ENCODE results near the gene LIN7A. TPM values are rescaled to one million over a fixed set of nuclear protein-coding genes. Genes with fewer than 3 reads are reported as not detected.

LIN7A gene
- total RNA-seq, 1 experiment from 2014 or later = not detected

DNA sequence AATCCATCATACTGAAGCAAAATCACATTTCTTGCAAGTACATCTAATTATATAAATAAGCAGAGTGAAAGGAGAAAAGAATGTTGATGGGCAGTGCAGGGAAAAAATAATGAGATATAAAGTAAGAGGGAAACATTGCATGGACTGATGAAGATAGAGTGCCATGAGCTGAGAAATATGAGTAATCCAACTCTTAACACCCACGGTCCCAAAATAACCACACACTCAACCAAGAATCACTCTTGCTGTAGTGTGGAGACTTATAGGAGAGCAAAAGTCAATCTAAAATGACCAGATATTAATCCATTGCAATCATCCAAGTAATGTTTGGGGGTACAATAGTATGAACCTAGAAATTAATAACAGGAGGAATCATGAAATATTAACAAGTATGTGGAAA, 180.9 kb downstream of the LIN7A start:
- no peaks in the 10 kb centered on the region for H3K36me3 ChIP-seq (ENCODE audit: control insufficient read depth, insufficient read depth, low read length)
- no peak overlapping the region for H3K4me3 ChIP-seq (ENCODE audit: low read depth in 2 of 2, low read length in 2 of 2)
- intact Hi-C loops (cut with micrococcal nuclease; ENCODE audit: unreplicated experiment) = no loop called here
- ChIA-PET CTCF (no interaction called here), POLR2A (no interaction called here)
- no peak overlapping the region for H3K27ac ChIP-seq (ENCODE audit: low read length)
- ATAC-seq (no peak), DNase-seq (ENCODE audit: low read depth, low spot score) (no peak)
- in situ Hi-C loops (cut with HindIII; ENCODE audit: low pct_unique_long_range_greater_than_20kb, low sequenced_read_pairs) = no loop called here
- TF ChIP-seq, protein P1, sequence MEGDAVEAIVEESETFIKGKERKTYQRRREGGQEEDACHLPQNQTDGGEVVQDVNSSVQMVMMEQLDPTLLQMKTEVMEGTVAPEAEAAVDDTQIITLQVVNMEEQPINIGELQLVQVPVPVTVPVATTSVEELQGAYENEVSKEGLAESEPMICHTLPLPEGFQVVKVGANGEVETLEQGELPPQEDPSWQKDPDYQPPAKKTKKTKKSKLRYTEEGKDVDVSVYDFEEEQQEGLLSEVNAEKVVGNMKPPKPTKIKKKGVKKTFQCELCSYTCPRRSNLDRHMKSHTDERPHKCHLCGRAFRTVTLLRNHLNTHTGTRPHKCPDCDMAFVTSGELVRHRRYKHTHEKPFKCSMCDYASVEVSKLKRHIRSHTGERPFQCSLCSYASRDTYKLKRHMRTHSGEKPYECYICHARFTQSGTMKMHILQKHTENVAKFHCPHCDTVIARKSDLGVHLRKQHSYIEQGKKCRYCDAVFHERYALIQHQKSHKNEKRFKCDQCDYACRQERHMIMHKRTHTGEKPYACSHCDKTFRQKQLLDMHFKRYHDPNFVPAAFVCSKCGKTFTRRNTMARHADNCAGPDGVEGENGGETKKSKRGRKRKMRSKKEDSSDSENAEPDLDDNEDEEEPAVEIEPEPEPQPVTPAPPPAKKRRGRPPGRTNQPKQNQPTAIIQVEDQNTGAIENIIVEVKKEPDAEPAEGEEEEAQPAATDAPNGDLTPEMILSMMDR (IDR thresholded peaks at IDR 0.05) = no peak
- no peak for TF ChIP-seq SIN3A (IDR thresholded peaks at IDR 0.05; ENCODE audit: borderline replicate concordance, insufficient read depth, low read depth, low read length)
- TF ChIP-seq POLR2AphosphoS5 (IDR thresholded peaks at IDR 0.05; ENCODE audit: low read depth, low read length) = no peak
- TF ChIP-seq TCF7L2 (IDR thresholded peaks at IDR 0.05; ENCODE audit: low read depth, low read length) = no peak
- TF ChIP-seq, protein P2, sequence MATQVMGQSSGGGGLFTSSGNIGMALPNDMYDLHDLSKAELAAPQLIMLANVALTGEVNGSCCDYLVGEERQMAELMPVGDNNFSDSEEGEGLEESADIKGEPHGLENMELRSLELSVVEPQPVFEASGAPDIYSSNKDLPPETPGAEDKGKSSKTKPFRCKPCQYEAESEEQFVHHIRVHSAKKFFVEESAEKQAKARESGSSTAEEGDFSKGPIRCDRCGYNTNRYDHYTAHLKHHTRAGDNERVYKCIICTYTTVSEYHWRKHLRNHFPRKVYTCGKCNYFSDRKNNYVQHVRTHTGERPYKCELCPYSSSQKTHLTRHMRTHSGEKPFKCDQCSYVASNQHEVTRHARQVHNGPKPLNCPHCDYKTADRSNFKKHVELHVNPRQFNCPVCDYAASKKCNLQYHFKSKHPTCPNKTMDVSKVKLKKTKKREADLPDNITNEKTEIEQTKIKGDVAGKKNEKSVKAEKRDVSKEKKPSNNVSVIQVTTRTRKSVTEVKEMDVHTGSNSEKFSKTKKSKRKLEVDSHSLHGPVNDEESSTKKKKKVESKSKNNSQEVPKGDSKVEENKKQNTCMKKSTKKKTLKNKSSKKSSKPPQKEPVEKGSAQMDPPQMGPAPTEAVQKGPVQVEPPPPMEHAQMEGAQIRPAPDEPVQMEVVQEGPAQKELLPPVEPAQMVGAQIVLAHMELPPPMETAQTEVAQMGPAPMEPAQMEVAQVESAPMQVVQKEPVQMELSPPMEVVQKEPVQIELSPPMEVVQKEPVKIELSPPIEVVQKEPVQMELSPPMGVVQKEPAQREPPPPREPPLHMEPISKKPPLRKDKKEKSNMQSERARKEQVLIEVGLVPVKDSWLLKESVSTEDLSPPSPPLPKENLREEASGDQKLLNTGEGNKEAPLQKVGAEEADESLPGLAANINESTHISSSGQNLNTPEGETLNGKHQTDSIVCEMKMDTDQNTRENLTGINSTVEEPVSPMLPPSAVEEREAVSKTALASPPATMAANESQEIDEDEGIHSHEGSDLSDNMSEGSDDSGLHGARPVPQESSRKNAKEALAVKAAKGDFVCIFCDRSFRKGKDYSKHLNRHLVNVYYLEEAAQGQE (IDR thresholded peaks at IDR 0.05; ENCODE audit: insufficient read depth in 1 of 2, low read depth in 2 of 2, low read length in 1 of 2) = no peak
- H3K9me3 ChIP-seq (ENCODE audit: control insufficient read depth, insufficient read depth, low read depth, low read length) = no peaks in the 10 kb centered on the region
- no TSS peak for BruUV-seq (replicated peaks)
- H3K4me1 ChIP-seq (ENCODE audit: control insufficient read depth, insufficient read depth, low read length) = no peaks in the 10 kb centered on the region
- no peaks in the 10 kb centered on the region for H3K27me3 ChIP-seq (ENCODE audit: control insufficient read depth, insufficient read depth, low read length)

DNA sequence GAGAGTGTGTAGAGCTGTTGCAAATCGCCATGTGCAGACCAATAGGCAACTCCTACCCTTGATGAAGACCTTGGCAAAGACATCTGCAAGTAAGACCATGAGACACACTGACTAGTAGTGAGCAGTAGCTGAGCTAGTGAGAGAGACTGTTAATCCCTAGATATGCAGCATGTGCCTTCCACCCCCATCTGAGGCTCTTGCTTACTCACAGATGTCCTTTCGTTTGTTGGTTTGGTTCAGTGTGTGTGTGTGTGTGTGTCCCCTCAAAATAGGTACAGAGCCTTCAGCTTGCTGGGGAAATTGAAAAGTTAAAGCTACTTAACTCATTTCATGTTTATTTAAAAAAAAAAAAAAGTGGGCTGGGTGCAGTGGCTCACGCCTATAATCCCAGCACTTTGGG, 183.5 kb downstream of the LIN7A start:
- Histone ChIP-seq H3K4me3 (ENCODE audit: low read depth in 2 of 2, low read length in 2 of 2) (no peak overlapping the region), H3K27ac (ENCODE audit: low read length) (no peak overlapping the region), H3K27me3 (ENCODE audit: control insufficient read depth, insufficient read depth, low read length) (no peaks in the 10 kb centered on the region), H3K9me3 (ENCODE audit: control insufficient read depth, insufficient read depth, low read depth, low read length) (no peaks in the 10 kb centered on the region), H3K4me1 (ENCODE audit: control insufficient read depth, insufficient read depth, low read length) (no peaks in the 10 kb centered on the region), H3K36me3 (ENCODE audit: control insufficient read depth, insufficient read depth, low read length) (no peaks in the 10 kb centered on the region)
- ChIA-PET CTCF (no interaction called here), POLR2A (no interaction called here)
- ATAC-seq (no peak), DNase-seq (ENCODE audit: low read depth, low spot score) (no peak)
- intact Hi-C loops (cut with micrococcal nuclease; ENCODE audit: unreplicated experiment) = no loop called here
- BruUV-seq (replicated peaks) = no TSS peak
- TF ChIP-seq POLR2AphosphoS5 (IDR thresholded peaks at IDR 0.05; ENCODE audit: low read depth, low read length) (no peak), SIN3A (IDR thresholded peaks at IDR 0.05; ENCODE audit: borderline replicate concordance, insufficient read depth, low read depth, low read length) (no peak)
- in situ Hi-C loops (cut with HindIII; ENCODE audit: low pct_unique_long_range_greater_than_20kb, low sequenced_read_pairs) = no loop called here

DNA sequence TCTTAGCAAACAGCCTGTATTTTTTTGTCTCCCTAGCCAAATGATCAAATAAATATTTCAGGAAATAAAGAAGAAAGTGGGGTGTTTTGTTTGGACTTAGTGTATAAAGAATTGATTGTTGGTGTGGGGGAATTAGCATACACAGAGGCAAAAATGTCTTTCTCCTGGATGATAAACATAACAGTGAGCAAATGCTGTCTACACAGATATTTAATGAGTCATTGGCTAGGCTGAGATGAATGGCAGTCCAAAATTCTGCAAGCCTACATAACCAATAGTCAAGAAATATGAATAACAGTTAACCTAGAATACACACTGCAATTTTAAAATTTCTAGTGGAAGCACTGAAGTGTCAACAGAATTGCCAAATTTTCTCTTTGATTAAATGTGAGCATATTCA, 185.3 kb downstream of the LIN7A start:
- ChIA-PET CTCF (no interaction called here), POLR2A (no interaction called here)
- Histone ChIP-seq H3K36me3 (ENCODE audit: control insufficient read depth, insufficient read depth, low read length) (no peaks in the 10 kb centered on the region), H3K27me3 (ENCODE audit: control insufficient read depth, insufficient read depth, low read length) (no peaks in the 10 kb centered on the region), H3K9me3 (ENCODE audit: control insufficient read depth, insufficient read depth, low read depth, low read length) (no peaks in the 10 kb centered on the region), H3K4me1 (ENCODE audit: control insufficient read depth, insufficient read depth, low read length) (no peaks in the 10 kb centered on the region), H3K27ac (ENCODE audit: low read length) (no peak overlapping the region), H3K4me3 (ENCODE audit: low read depth in 2 of 2, low read length in 2 of 2) (no peak overlapping the region)
- no TSS peak for BruUV-seq (replicated peaks)
- DNase-seq (ENCODE audit: low read depth, low spot score) (no peak), ATAC-seq (no peak)
- in situ Hi-C loops (cut with HindIII; ENCODE audit: low pct_unique_long_range_greater_than_20kb, low sequenced_read_pairs) (no loop called here), intact Hi-C loops (cut with micrococcal nuclease; ENCODE audit: unreplicated experiment) (no loop called here)
- TF ChIP-seq SIN3A (IDR thresholded peaks at IDR 0.05; ENCODE audit: borderline replicate concordance, insufficient read depth, low read depth, low read length) (no peak), POLR2AphosphoS5 (IDR thresholded peaks at IDR 0.05; ENCODE audit: low read depth, low read length) (no peak), TCF7L2 (IDR thresholded peaks at IDR 0.05; ENCODE audit: low read depth, low read length) (no peak)
- TF ChIP-seq, protein P2 (IDR thresholded peaks at IDR 0.05; ENCODE audit: insufficient read depth in 1 of 2, low read depth in 2 of 2, low read length in 1 of 2) = no peak
- TF ChIP-seq, protein P1 (IDR thresholded peaks at IDR 0.05) = no peak

Measured in Panc1 (cell line).